ENCODE measurements around the gene LAMB4.

DNA sequence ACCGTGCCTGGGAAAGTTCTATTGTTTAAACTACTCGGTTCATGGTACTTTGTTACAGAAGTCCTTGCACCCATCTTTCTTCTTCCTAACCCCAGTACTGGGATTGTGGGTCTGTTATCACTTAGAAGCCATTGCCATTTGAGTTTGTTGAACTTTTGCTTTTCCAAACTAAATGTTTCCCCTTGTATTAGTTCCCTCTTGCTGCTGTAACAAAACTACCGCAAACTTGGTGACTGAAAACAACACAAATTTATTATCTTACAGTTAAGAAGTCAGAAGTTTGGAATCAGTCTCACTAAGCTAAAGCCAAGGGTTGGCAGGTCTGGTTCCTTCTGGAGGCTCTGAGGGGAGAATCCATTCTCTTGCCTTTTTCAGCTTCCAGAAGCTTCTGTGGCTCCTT, 6.9 kb upstream of the LAMB4 start:
- TF ChIP-seq, protein P1, sequence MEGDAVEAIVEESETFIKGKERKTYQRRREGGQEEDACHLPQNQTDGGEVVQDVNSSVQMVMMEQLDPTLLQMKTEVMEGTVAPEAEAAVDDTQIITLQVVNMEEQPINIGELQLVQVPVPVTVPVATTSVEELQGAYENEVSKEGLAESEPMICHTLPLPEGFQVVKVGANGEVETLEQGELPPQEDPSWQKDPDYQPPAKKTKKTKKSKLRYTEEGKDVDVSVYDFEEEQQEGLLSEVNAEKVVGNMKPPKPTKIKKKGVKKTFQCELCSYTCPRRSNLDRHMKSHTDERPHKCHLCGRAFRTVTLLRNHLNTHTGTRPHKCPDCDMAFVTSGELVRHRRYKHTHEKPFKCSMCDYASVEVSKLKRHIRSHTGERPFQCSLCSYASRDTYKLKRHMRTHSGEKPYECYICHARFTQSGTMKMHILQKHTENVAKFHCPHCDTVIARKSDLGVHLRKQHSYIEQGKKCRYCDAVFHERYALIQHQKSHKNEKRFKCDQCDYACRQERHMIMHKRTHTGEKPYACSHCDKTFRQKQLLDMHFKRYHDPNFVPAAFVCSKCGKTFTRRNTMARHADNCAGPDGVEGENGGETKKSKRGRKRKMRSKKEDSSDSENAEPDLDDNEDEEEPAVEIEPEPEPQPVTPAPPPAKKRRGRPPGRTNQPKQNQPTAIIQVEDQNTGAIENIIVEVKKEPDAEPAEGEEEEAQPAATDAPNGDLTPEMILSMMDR (IDR thresholded peaks at IDR 0.05 in 4 of 5, conservative IDR thresholded peaks at IDR 0.05 in 1 of 5), result no peak
- TF ChIP-seq POLR2A (IDR thresholded peaks at IDR 0.05), result no peak
